Loucy (cell line): ENCODE results near the gene NCMAP.

Experiments
- EZH2phosphoT487 ChIP-seq: fragments of 200-600 bp; IDR thresholded peaks from 2 replicates; pipeline ENCODE4 v1.6.1; 2018; ENCODE audit warnings: antibody characterized with exemption, mild to moderate bottlenecking, moderate library complexity, borderline replicate concordance
- TF ChIP-seq, protein P1 (sequence below): fragments of 200-600 bp; sonication (generic); conservative IDR thresholded peaks from 2 replicates; pipeline ENCODE4 v1.5.1; 2014; ENCODE audit warnings: mild to moderate bottlenecking, antibody characterized with exemption, low read length

DNA sequence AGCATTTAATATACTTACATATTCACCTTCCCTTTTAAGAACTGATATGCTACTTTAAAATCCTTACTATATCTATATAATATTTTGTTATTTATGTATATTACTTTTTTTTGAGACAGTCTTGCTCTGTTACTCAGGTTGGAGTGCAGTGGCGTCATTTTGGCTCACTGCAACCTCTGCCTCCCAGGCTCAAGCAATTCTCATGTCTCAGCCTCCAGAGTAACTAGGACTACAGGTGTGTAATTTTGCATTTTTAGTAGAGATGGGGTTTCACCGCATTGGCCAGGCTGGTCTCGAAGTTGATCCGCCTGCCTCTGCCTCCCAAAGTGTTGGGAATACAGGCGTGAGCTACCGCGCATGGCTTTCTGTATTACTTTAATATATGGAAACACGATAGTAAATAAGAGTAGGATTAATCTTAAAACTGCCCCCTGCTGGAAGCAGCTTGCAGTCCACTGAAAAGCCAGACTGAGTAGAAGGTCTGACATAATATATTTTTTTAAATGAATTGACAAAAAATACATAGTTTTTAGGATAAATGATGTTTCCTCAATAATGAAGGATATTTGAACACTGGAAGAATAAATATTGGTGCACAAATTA is 28.8 kb upstream of the NCMAP start:
- no peak for TF ChIP-seq EZH2phosphoT487
- TF ChIP-seq, protein P1, sequence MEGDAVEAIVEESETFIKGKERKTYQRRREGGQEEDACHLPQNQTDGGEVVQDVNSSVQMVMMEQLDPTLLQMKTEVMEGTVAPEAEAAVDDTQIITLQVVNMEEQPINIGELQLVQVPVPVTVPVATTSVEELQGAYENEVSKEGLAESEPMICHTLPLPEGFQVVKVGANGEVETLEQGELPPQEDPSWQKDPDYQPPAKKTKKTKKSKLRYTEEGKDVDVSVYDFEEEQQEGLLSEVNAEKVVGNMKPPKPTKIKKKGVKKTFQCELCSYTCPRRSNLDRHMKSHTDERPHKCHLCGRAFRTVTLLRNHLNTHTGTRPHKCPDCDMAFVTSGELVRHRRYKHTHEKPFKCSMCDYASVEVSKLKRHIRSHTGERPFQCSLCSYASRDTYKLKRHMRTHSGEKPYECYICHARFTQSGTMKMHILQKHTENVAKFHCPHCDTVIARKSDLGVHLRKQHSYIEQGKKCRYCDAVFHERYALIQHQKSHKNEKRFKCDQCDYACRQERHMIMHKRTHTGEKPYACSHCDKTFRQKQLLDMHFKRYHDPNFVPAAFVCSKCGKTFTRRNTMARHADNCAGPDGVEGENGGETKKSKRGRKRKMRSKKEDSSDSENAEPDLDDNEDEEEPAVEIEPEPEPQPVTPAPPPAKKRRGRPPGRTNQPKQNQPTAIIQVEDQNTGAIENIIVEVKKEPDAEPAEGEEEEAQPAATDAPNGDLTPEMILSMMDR, result peak; percentile 81
